H1 (cell line): ENCODE measurements around the gene IQCE. TPM values are rescaled to one million over a fixed set of nuclear protein-coding genes. Genes with fewer than 3 reads are reported as not detected.

Source experiments
- CTCF ChIA-PET: fragments of 300-600 bp; sonication (Branson Sonifier 250); formaldehyde crosslinking; loops from one replicate; lab custom pipeline; 2021; ENCODE audit not compliant: partially characterized antibody; lab: Charles Lee
- POLR2A ChIA-PET: fragments of 300-600 bp; sonication (Branson Sonifier 250); formaldehyde crosslinking; loops from one replicate; lab custom pipeline; 2021; ENCODE audit warnings: inconsistent platforms; ENCODE audit not compliant: partially characterized antibody; lab: Charles Lee
- DNase-seq, 2 experiments: peaks; one replicate each; pipeline versions ENCODE4 v3.0.0 to v3.0.0-alpha.2; 2010 to 2022; ENCODE audit warnings: low spot score in 2 of 2, low read depth in 1 of 2, mixed read lengths in 1 of 2
- FAIRE-seq: peaks from 2 replicates; lab custom pipeline; 2011; peaks lifted over from hg19 to GRCh38; lab: Jason Lieb, UNC
- H2AFZ ChIP-seq: 2 replicates; pipeline ENCODE4 v1.8.1; 2012; ENCODE audit warnings: low read length, inconsistent platforms
- H2AK5ac ChIP-seq: 2 replicates; pipeline ENCODE4 v1.6.1; 2013; ENCODE audit warnings: low read depth, low read length
- H2BK120ac ChIP-seq: replicated peaks from 2 replicates; pipeline ENCODE3; 2013; ENCODE audit warnings: low read depth, low read length, inconsistent platforms
- H2BK12ac ChIP-seq: 2 replicates; pipeline ENCODE4 v1.6.1; 2013; ENCODE audit warnings: low read depth, low read length
- H2BK15ac ChIP-seq: 2 replicates; pipeline ENCODE4 v1.6.1; 2013; ENCODE audit warnings: low read length
- H2BK20ac ChIP-seq: 2 replicates; pipeline ENCODE4 v1.6.1; 2013; ENCODE audit warnings: low read length
- H2BK5ac ChIP-seq: 2 replicates; pipeline ENCODE4 v1.6.1; 2013; ENCODE audit warnings: low read depth, low read length
- H3K14ac ChIP-seq: 2 replicates; pipeline ENCODE4 v1.6.1; 2013; ENCODE audit warnings: inconsistent platforms; ENCODE audit not compliant: insufficient read length
- H3K18ac ChIP-seq: 2 replicates; pipeline ENCODE4 v1.6.1; 2013; ENCODE audit warnings: low read length; ENCODE audit errors: extremely low read depth
- H3K23ac ChIP-seq: 2 replicates; pipeline ENCODE4 v1.6.1; 2013; ENCODE audit warnings: inconsistent platforms; ENCODE audit not compliant: insufficient read length
- H3K23me2 ChIP-seq: 2 replicates; pipeline ENCODE4 v1.6.1; 2013; ENCODE audit warnings: low read depth, low read length
- H3K27ac ChIP-seq: 2 replicates; pipeline ENCODE4 v1.6.1; 2011; ENCODE audit warnings: low read depth, low read length, inconsistent platforms
- H3K27me3 ChIP-seq, 4 experiments: replicated peaks in 1 of 4; 1 replicate in 1 of 4; 2 replicates in 3 of 4; pipeline versions ENCODE4 v1.6.1 to v1.8.1; 2011 to 2013; ENCODE audit warnings: low read length in 3 of 4, mild to moderate bottlenecking in 3 of 4, inconsistent platforms in 2 of 4, mixed read lengths in 2 of 4, moderate library complexity in 1 of 4; ENCODE audit not compliant: control insufficient read depth in 3 of 4, insufficient read depth in 3 of 4; ENCODE audit errors: extremely low read depth in 1 of 4
- H3K36me3 ChIP-seq, 4 experiments: 2 replicates each; pipeline versions ENCODE4 v1.6.1 to v1.8.1; 2011 to 2013; ENCODE audit warnings: mild to moderate bottlenecking in 4 of 4, low read length in 3 of 4, moderate library complexity in 2 of 4, control low read depth in 1 of 4, inconsistent platforms in 1 of 4; ENCODE audit not compliant: insufficient read depth in 4 of 4, control insufficient read depth in 2 of 4
- H3K4ac ChIP-seq: replicated peaks from 2 replicates; pipeline ENCODE3; 2013; ENCODE audit warnings: low read length, low read depth, mixed read lengths, inconsistent platforms; ENCODE audit not compliant: insufficient read length
- H3K4me1 ChIP-seq, 4 experiments: replicated peaks in 1 of 4; 1 replicate in 1 of 4; 2 replicates in 3 of 4; pipeline versions ENCODE4 v1.6.1 to v1.8.1; 2011 to 2013; ENCODE audit warnings: low read length in 3 of 4, inconsistent platforms in 2 of 4, mixed read lengths in 1 of 4; ENCODE audit not compliant: insufficient read depth in 4 of 4, control insufficient read depth in 3 of 4
- H3K4me2 ChIP-seq, 2 experiments: 2 replicates each; pipeline versions ENCODE4 v1.6.1 to v1.8.1; 2011 to 2013; ENCODE audit warnings: low read depth in 2 of 2, low read length in 2 of 2, control low read depth in 1 of 2, inconsistent platforms in 1 of 2, mild to moderate bottlenecking in 1 of 2; ENCODE audit not compliant: insufficient read depth in 1 of 2
- H3K4me3 ChIP-seq, 4 experiments: fragments of 200-600, 300-600 bp in 1 of 4; sonication (generic), shearing (Covaris generic), sonication (Bioruptor Twin) in 1 of 4; 2 replicates each; pipeline versions ENCODE4 v1.5.1 to v1.8.1; 2011 to 2016; ENCODE audit warnings: low read length in 4 of 4, low read depth in 3 of 4, control low read depth in 2 of 4, inconsistent platforms in 2 of 4, mild to moderate bottlenecking in 2 of 4, mixed read lengths in 1 of 4, moderate library complexity in 1 of 4; ENCODE audit not compliant: insufficient read depth in 2 of 4; ENCODE audit errors: extremely low read depth in 1 of 4
- H3K56ac ChIP-seq: replicated peaks from 2 replicates; pipeline ENCODE3; 2013; ENCODE audit warnings: low read depth, mild to moderate bottlenecking, mixed read lengths, low read length, inconsistent platforms; ENCODE audit not compliant: insufficient read length
- H3K79me1 ChIP-seq: 2 replicates; pipeline ENCODE4 v1.6.1; 2013; ENCODE audit warnings: low read depth, low read length, control low read depth
- H3K79me2 ChIP-seq, 2 experiments: 2 replicates each; pipeline versions ENCODE4 v1.6.1 to v1.8.1; 2012 to 2013; ENCODE audit warnings: low read length in 2 of 2, mild to moderate bottlenecking in 2 of 2, inconsistent platforms in 1 of 2; ENCODE audit not compliant: insufficient read depth in 2 of 2, control insufficient read depth in 1 of 2
- H3K9ac ChIP-seq, 4 experiments: replicated peaks in 1 of 4; 1 replicate in 1 of 4; 2 replicates in 3 of 4; pipeline versions ENCODE4 v1.6.1 to v1.8.1; 2011 to 2013; ENCODE audit warnings: low read depth in 3 of 4, low read length in 3 of 4, control low read depth in 2 of 4, mild to moderate bottlenecking in 2 of 4, moderate library complexity in 2 of 4, inconsistent platforms in 1 of 4; ENCODE audit errors: extremely low read depth in 1 of 4
- H3K9me3 ChIP-seq, 2 experiments: 2 replicates each; pipeline versions ENCODE4 v1.6.1 to v1.8.1; 2012 to 2013; ENCODE audit warnings: mild to moderate bottlenecking in 2 of 2, moderate library complexity in 2 of 2, control low read depth in 1 of 2, inconsistent platforms in 1 of 2, low read depth in 1 of 2, low read length in 1 of 2, mixed read lengths in 1 of 2; ENCODE audit not compliant: insufficient read depth in 2 of 2
- H4K20me1 ChIP-seq, 2 experiments: replicated peaks in 1 of 2; 2 replicates each; pipeline versions ENCODE3 to v1.8.1; 2011 to 2013; ENCODE audit warnings: inconsistent platforms in 2 of 2, low read length in 2 of 2, mild to moderate bottlenecking in 1 of 2; ENCODE audit not compliant: insufficient read depth in 2 of 2, control insufficient read depth in 1 of 2
- H4K5ac ChIP-seq: 2 replicates; pipeline ENCODE4 v1.6.1; 2013; ENCODE audit warnings: low read length, low read depth, mixed read lengths, inconsistent platforms; ENCODE audit not compliant: insufficient read length
- H4K8ac ChIP-seq: 2 replicates; pipeline ENCODE4 v1.8.0; 2013; ENCODE audit warnings: mild to moderate bottlenecking, moderate library complexity, low read length, inconsistent platforms; ENCODE audit not compliant: insufficient read depth; ENCODE audit errors: extremely low read depth
- H4K91ac ChIP-seq: replicated peaks from 2 replicates; pipeline ENCODE3; 2013; ENCODE audit warnings: low read length, mixed read lengths, inconsistent platforms; ENCODE audit not compliant: insufficient read length
- SUZ12 ChIP-seq: fragments of 200-600 bp; sonication (generic); IDR thresholded peaks from 2 replicates; pipeline ENCODE4 v1.6.1; 2012; ENCODE audit warnings: mild to moderate bottlenecking, inconsistent platforms, low read length, moderate library complexity, mixed read lengths
- WGBS, 2 experiments: shearing (Covaris generic) in 1 of 2; methylation state at CpG; one replicate each; pipeline versions ENCODE4 v1.1.6 to v1.1.7; 2013 to 2015; ENCODE audit warnings: low lambda C conversion rate in 2 of 2, mixed read lengths in 2 of 2, inconsistent platforms in 1 of 2, low coverage in 1 of 2, missing lambda C conversion rate in 1 of 2; ENCODE audit not compliant: insufficient replicate concordance in 2 of 2, insufficient coverage in 1 of 2, insufficient read length in 1 of 2; ENCODE audit errors: extremely low coverage in 1 of 2, missing lambda C conversion rate in 1 of 2; 5-methylcytosine and 5-hydroxymethylcytosine counted together
- polyA plus RNA-seq, 7 experiments: library from polyadenylated mRNA; depleted of rRNA in 3 of 7; stranded (reverse) in 5 of 7; unstranded in 2 of 7; fragments of >200 nt in 5 of 7; fragments of 200-250 nt in 2 of 7; gene quantifications; 1 replicate in 5 of 7; 2 replicates in 1 of 7; 4 replicates in 1 of 7; pipeline versions ENCODE4 v1.2.1 to v1.2.3, GENCODE V29; 2011 to 2013; ENCODE audit warnings: missing spikeins in 2 of 7, mixed read lengths in 2 of 7
- total RNA-seq: library from RNA; stranded (reverse); fragmentation: NEBNext Ultra II Directional; extraction: Animal tissue kit (Norgen Biotek cat#: 25700); gene quantifications from 2 replicates; pipeline ENCODE4 v1.2.1, GENCODE V29; 2021
- TF ChIP-seq, protein P1 (sequence below): IDR thresholded peaks from 2 replicates; pipeline ENCODE4 v1.6.1; 2012; ENCODE audit warnings: low read length, inconsistent platforms

The IQCE gene
- total and polyA plus RNA-seq, 2 of the 8 experiments (the other 6 are each of a cell fraction or from before 2014, with no cell fraction given) = 2.2 to 4.9 TPM

DNA sequence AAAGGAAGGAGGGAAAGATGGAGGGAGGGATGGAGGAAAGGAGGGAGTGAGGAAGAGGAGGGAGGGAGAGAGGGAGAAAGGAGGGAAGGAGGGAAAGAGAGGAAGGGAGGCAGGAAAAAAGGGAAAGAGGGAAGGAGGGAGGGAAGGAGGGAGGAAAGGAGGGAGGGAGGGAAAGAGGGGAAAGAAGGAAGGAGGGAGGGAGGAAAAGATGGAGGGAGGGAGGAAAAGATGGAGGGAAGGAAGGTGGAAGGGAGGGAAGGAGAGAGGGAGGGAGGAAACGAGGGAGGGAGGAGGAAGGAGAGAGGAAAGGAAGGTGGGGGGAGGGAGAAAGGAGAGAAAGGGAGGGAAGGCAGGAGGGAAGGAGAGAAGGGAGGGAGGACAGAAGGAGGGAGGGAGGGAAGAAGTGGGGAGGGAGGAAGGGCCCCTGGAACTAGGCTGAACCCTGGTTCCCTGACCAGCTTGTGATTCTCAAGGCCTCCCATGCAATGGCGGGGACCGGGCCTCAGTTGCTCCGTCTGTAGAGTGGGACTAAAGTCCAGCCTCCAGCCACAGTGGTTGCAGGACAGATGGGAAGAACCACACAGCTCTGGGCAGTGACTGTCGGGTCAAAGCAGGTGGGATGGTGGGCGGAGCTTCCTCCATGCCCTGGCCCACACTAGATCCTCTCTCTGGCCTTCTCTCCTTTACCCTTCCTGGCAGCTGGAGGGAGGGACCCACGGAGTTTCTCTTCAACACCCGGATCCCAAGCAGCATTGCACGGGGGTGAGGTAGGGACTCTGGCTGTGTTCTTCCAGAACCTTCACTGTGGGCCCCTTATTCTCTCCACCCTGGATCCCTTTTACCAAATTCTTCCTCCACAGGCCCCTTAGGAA is 68.7 kb downstream of the IQCE start:
- Histone ChIP-seq H4K91ac (no peak overlapping the region), H3K4ac (no peak overlapping the region), H4K5ac (no peak overlapping the region), H3K4me3 (no peak overlapping the region), H2BK120ac (no peak overlapping the region), H3K9ac (no peak overlapping the region)
- WGBS, 2 experiments = 76 to 89% methylated on average over 1 to 9 of the region's 9 CpGs
- TF ChIP-seq, protein P1, sequence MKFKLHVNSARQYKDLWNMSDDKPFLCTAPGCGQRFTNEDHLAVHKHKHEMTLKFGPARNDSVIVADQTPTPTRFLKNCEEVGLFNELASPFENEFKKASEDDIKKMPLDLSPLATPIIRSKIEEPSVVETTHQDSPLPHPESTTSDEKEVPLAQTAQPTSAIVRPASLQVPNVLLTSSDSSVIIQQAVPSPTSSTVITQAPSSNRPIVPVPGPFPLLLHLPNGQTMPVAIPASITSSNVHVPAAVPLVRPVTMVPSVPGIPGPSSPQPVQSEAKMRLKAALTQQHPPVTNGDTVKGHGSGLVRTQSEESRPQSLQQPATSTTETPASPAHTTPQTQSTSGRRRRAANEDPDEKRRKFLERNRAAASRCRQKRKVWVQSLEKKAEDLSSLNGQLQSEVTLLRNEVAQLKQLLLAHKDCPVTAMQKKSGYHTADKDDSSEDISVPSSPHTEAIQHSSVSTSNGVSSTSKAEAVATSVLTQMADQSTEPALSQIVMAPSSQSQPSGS = no peak
- TF ChIP-seq SUZ12 = peak; percentile 33; the same call in 1 of the 2 replicates
- TF ChIP-seq, all 59 proteins: peak for 1
- Histone ChIP-seq H2AK5ac (peak overlapping the region; percentile 67), H2BK12ac (peak overlapping the region; percentile 97), H3K56ac (no peak overlapping the region), H2BK5ac (no peak overlapping the region), H4K20me1 (peaks cover under 1 to 1% of the 10 kb centered on the region in 2 experiments), H3K27ac (no peak overlapping the region), H2AFZ (no peak overlapping the region), H3K4me1 (peaks cover 0 to 11% (median 9%) of the 10 kb centered on the region in 4 experiments; a peak in 5 of 7 replicates), H3K18ac (peak overlapping the region; percentile 13; the same call in 1 of the 2 replicates), H3K23ac (no peak overlapping the region), H3K27me3 (no peaks in the 10 kb centered on the region), H3K79me1 (no peaks in the 10 kb centered on the region), H4K8ac (no peak overlapping the region), H3K36me3 (no peaks in the 10 kb centered on the region), H2BK20ac (peak overlapping the region; percentile 73; the same call in 1 of the 2 replicates), H3K4me2 (no peak overlapping the region), H3K23me2 (peaks cover 2% of the 10 kb centered on the region), H3K14ac (no peak overlapping the region), H3K79me2 (peaks cover 0 to 6% of the 10 kb centered on the region in 2 experiments; a peak in 3 of 4 replicates), H3K9me3 (no peaks in the 10 kb centered on the region), H2BK15ac (no peak overlapping the region)
- no peak for FAIRE-seq
- DNase-seq = no peak
- POLR2A ChIA-PET = interaction anchor here (0.8 to 7.0 kb wide), 8 partner anchors 8 to 120 kb away, joined by 3 to 52 read pairs (median 4); no protein-coding TSS in a partner anchor
- CTCF ChIA-PET = interaction anchor here (0.9 to 5.0 kb wide), 11 partner anchors 9 to 196 kb away, joined by 3 to 21 read pairs (median 3); no protein-coding TSS in a partner anchor
